COLO668 (cell line): ENCODE measurements around the gene DENND5A.
"Not testable (repeated sequence)": the region's sequence is repeated elsewhere in the genome, so short reads cannot be mapped to it uniquely, and the experiment has no call there.

Source experiments
- DNase-seq: peaks from one replicate; lab custom pipeline; 2025; ENCODE audit not compliant: unreplicated experiment; lab: John Stamatoyannopoulos, UW

The DENND5A gene

GRCh38 chr11:9266132-9266736, 1.1 kb upstream of the DENND5A start:
- no peak for DNase-seq

GRCh38 chr11:9264316-9265210, 587 bp downstream of the DENND5A start:
- peak; percentile 63 for DNase-seq

GRCh38 chr11:9263840-9264315, 1.3 kb downstream of the DENND5A start:
- DNase-seq, result no peak

DNA sequence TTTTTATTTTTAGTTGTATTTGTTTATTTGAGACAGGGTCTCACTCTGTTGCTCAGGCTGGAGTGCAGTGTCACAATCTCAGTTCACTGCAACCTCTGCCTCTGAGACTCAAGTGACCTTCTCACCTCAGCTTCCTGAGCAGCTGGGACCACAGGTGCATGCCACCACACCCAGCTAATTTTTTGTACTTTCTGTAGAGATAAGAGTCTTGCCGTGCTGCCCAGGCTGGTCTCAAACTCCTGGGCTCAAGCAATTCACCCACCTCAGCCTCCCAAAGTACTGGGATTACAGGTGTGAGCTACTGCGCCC, 4.4 kb downstream of the DENND5A start:
- not testable (repeated sequence) for DNase-seq

GRCh38 chr11:9259981-9260837, 4.9 kb downstream of the DENND5A start:
- no peak for DNase-seq

DNA sequence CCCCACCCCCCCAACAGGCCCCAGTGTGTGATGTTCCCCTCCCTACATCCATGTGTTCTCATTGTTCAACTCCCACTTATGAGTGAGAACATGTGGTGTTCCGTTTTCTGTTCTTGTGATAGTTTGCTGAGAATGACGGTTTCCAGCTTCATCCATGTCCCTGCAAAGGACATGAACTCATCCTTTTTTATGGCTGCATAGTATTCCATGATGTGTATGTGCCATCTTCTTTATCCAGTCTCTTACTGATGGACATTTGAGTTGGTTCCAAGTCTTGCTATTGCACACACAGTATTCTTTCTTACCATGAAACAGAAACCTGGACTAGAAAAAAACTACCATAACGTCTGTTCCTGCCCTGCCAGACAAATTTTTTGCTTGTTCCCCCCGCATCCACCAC, 6.9 kb downstream of the DENND5A start:
- not testable (repeated sequence) for DNase-seq

GRCh38 chr11:9254416-9254815, 10.7 kb downstream of the DENND5A start:
- DNase-seq, result no peak

DNA sequence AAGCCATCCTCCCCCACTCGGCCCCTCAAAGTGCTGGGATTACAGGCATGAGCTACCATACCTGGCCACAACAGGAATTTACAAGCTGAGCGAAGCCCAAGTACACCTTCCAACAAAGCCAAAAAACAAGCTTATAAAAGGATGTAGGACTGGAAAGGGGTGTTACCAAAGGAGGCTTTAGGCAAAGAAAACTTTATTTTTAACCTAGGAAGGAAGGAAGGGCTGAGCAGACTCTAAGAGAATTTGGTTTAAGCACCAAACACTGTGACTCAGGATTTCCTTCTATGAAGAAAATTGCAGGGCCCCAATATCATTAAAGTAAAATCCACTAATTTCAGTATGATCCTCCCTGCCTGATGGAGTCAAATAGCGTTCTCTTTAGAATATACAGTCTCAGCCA, 12.1 kb downstream of the DENND5A start:
- DNase-seq, result no peak

DNA sequence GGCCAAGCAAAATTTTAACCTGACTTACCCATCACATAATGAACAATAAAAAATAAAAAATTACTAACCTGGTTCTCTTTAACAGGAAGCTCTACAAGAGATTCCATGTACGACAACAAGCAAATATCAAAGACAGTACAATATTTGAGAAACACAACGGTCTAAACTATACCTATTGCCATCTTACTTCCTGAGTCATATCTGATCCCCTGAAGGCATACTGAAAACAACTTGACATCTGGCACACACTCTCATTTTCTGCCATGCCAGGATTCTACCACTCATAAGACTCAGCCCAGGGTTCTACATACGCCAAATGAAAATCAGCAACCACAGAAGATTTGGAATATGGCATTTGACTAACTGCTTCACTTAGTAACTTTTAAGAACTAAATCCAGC, 13.8 kb downstream of the DENND5A start:
- no peak for DNase-seq

- DNase-seq, result no peak
Measured at GRCh38 chr11:9250139-9250582, 15.0 kb downstream of the DENND5A start.

- DNase-seq, result no peak
Measured at GRCh38 chr11:9249252-9249651, 15.9 kb downstream of the DENND5A start.

DNA sequence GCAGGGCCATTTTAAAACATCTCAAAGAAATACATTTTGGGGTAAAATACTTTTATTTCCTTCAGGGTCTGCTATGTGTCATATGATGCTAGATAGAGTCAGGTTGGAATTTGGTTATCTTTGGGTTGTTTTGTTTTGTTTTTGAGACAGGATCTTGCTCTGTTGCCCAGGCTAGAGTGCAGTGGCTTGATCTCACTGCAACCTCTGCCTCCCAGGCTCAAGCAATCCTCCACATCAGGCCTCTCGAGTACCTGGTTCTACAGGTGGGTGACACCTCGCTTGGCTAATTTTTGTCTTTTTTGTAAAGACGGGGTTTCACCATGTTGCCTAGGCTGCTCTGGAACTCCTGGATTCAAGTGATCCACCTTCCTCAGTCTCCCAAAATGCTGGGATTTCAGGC, 17.3 kb downstream of the DENND5A start:
- DNase-seq, result no peak

GRCh38 chr11:9236242-9236641, 28.9 kb downstream of the DENND5A start:
- DNase-seq, result not testable (repeated sequence)

- no peak for DNase-seq
Measured at GRCh38 chr11:9232482-9232881, 32.7 kb downstream of the DENND5A start.

DNA sequence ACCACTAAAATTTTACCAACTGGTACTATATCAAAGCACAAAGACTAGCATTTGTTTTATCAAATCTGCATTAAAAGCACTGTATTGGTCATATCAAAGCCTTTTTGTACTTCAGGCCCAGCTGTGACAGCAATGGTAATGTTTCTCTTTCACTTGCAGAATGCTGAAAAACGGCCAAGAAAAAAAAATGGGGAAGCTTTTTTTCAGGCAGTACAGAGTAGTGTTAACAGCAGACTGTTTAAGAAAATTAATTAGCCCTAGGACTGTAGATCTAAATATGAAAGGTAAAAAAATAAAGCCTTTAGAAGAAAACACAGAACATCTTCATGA, 33.3 kb downstream of the DENND5A start:
- DNase-seq, result no peak

- DNase-seq, result no peak
Measured at GRCh38 chr11:9230296-9230695, 34.9 kb downstream of the DENND5A start.

DNA sequence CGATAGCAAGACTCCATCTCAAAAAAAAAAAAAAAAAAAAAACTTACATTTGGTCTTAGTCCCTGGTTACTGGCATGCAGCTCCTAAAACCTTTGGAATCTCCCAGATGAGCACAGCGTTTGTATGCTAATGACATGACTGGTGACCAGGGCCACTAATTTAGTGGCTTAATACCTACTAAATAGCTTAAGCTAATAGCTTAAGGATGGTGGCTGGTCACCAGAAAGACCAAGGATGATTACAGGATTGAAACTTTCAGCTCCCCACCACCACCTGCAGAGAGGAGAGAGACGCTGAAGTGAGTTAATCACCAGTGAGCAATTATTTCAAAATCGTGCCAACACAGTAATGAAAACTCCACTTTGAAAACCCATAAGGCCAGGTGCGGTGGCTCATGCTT, 37.1 kb downstream of the DENND5A start:
- DNase-seq, result no peak

DNA sequence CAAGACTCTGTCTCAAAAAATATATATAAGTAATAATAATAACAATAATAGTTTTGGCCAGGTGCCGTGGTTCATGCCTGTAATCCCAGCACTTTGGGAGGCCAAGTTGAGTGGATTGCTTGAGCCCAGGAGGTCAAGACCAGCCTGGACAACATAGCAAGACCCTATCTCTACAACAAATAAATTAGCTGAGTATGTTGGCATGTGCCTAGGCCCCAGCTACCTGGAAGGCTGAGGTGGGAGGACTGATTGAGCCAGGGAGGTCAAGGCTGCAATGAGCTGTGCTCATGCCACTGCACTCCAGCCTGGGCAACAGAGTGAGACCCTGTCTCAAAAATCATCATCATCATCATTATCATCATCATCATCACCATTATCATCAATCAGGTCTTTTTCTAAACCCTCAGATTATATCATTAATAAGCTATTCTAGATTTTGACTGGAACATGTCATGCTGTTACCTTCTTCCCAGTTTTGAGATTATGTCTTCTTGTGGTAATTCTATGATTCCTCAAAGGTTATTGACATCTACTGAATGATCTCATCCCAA, 39.3 kb downstream of the DENND5A start:
- DNase-seq, result no peak

GRCh38 chr11:9222654-9223053, 42.5 kb downstream of the DENND5A start:
- no peak for DNase-seq

DNA sequence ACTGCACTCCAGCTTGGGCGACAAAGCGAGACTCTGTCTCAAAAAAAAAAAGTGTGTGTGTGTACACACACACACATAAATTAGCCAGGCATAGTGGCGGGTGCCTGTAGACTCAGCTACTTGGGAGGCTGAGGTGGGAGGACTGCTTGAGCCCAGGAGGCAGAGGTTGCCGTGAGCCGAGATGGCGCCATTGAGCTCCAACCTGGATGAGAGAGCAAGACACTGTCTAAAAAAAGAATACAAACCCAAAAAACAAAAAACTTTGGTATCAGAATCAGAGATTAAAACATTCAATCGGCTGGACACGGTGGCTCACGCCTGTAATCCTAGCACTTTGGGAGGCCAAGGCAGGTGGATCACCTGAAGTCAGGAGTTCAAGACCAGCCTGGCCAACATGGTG, 44.3 kb downstream of the DENND5A start:
- DNase-seq, result not testable (repeated sequence)

GRCh38 chr11:9219572-9219971, 45.6 kb downstream of the DENND5A start:
- DNase-seq, result no peak
